ENCODE data around the gene CD33.
"Not testable (repeated sequence)": the region's sequence is repeated elsewhere in the genome, so short reads cannot be mapped to it uniquely, and the experiment has no call there.

The CD33 gene

DNA sequence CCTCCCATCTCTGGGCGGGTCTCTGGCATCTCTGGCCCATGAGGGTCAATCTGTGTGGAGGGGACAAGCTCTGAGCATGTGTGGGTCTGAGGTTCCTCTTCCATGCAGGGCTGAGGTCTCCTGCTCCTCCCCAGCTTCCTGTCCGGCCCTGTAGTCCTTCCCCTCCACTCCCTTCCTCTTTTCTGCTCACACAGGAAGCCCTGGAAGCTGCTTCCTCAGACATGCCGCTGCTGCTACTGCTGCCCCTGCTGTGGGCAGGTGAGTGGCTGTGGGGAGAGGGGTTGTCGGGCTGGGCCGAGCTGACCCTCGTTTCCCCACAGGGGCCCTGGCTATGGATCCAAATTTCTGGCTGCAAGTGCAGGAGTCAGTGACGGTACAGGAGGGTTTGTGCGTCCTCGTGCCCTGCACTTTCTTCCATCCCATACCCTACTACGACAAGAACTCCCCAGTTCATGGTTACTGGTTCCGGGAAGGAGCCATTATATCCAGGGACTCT, at the start of gene CD33:
TSS of gene CD33 (plus strand) at position 183 of the 496 bp plus-strand sequence. CDS start at position 222, 39 bp downstream.
- H3K4me3 ChIP-seq (replicated peaks; ENCODE audit: low read depth, low read length); DNase-seq (ENCODE audit: extremely low read depth, low read depth): not testable (repeated sequence)

DNA sequence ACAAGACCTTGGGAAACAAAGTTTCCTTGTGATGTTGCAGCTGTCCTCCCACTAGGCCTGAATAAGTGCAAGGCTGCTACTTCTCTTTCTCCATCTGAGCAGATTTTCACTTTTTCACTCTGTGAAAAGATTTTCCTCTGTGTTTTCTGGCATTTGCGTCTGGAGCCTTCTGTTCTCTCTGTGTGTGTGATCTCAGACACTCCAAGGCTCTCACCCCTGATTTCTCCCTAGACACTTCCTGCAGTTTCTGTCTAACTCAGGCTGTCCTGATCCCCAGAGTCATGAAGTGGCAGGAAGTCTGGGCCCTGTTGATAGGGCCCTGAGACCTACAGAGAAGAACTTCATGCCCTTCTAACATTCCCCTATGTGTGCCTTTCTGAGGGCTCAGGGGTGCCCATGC, 45.6 kb upstream of the CD33 start:
- TF ChIP-seq, protein P1, sequence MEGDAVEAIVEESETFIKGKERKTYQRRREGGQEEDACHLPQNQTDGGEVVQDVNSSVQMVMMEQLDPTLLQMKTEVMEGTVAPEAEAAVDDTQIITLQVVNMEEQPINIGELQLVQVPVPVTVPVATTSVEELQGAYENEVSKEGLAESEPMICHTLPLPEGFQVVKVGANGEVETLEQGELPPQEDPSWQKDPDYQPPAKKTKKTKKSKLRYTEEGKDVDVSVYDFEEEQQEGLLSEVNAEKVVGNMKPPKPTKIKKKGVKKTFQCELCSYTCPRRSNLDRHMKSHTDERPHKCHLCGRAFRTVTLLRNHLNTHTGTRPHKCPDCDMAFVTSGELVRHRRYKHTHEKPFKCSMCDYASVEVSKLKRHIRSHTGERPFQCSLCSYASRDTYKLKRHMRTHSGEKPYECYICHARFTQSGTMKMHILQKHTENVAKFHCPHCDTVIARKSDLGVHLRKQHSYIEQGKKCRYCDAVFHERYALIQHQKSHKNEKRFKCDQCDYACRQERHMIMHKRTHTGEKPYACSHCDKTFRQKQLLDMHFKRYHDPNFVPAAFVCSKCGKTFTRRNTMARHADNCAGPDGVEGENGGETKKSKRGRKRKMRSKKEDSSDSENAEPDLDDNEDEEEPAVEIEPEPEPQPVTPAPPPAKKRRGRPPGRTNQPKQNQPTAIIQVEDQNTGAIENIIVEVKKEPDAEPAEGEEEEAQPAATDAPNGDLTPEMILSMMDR (IDR thresholded peaks at IDR 0.05; ENCODE audit: low read depth, low read length, missing control alignments) = no peak

DNA sequence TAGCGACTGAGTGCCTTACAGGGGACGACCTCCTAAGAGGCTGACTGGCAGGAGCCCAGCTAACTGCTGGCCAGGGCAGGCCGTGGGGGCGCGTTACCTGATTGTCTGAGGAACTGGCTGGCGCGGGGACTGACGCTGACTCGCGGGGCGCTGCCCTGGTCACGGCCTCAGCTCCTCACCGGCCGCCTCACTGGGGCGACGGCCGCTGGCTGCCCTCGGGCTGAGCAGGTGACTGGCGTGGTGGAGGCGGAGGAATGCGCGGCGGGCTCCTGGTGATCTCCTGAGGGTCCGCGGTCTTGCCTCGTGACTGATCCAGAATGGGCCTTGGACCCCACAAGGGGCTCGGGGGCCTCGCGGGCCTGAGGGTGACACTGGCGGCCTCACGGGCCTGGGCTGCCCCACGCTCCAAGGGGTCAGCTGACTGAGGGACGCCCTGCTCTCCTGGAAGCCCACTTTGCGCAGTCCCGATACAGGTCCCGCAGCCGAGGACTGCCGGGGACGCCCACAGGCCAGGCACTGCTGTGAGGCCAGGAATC, 43.4 kb upstream of the CD33 start:
- H3K4me3 ChIP-seq (replicated peaks; ENCODE audit: low read depth, low read length) = no peak overlapping the region
- TF ChIP-seq, protein P1 (IDR thresholded peaks at IDR 0.05; ENCODE audit: low read depth, low read length, missing control alignments) = no peak
- no peak for DNase-seq (ENCODE audit: extremely low read depth, low read depth)

More for the DNA sequence above, 45.6 kb upstream of the CD33 start:
- no peak overlapping the region for H3K4me3 ChIP-seq (replicated peaks; ENCODE audit: low read depth, low read length)
- no peak for DNase-seq (ENCODE audit: extremely low read depth, low read depth)

DNA sequence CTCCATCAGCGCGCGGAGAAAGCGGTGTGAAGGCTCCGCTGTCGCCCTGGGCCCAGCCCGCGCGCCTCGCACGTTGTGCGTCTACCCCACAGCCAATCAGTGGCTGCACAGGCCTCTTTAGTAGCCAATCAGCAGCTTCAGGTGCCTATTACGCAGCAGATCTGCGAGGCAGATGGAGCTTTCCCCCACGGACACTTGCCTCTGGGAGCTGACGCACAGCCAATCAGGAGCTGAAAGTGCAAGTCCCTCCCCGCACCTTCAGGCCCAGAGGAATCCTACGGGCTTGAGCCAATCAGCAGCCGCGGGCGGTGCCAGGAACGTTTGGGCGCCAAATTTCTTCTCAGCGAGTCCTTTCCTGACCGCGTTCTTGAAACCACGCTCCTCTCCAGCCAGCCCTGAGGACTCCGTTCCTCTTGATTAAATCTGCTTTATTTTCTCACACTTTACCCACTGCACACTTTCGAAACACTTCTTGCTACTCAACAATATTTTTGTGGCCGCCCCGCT, 42.9 kb upstream of the CD33 start:
- DNase-seq (ENCODE audit: extremely low read depth, low read depth) = no peak
- no peak overlapping the region for H3K4me3 ChIP-seq (replicated peaks; ENCODE audit: low read depth, low read length)
- TF ChIP-seq, protein P1 (IDR thresholded peaks at IDR 0.05; ENCODE audit: low read depth, low read length, missing control alignments) = no peak

DNA sequence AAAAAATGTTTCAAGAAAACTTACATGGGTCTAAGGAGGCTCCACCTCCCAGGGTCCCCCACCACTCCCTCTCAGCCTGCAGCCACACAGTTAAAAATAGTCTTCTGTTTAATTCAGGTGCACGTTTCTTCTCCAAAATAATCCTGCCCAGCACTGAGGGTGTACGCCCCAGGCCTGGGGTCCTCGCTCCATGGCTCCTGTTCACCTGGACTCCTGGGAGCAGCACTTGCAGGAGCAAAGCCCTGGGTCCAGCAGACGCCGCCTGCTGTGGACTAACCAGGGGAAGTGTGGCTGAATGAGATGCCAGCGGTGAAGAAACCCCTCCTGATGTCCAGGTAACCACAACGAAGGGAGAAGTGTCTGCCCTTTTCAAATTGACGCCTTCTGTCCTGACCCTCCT, 41.3 kb upstream of the CD33 start:
- TF ChIP-seq, protein P1 (IDR thresholded peaks at IDR 0.05; ENCODE audit: low read depth, low read length, missing control alignments) = no peak

DNA sequence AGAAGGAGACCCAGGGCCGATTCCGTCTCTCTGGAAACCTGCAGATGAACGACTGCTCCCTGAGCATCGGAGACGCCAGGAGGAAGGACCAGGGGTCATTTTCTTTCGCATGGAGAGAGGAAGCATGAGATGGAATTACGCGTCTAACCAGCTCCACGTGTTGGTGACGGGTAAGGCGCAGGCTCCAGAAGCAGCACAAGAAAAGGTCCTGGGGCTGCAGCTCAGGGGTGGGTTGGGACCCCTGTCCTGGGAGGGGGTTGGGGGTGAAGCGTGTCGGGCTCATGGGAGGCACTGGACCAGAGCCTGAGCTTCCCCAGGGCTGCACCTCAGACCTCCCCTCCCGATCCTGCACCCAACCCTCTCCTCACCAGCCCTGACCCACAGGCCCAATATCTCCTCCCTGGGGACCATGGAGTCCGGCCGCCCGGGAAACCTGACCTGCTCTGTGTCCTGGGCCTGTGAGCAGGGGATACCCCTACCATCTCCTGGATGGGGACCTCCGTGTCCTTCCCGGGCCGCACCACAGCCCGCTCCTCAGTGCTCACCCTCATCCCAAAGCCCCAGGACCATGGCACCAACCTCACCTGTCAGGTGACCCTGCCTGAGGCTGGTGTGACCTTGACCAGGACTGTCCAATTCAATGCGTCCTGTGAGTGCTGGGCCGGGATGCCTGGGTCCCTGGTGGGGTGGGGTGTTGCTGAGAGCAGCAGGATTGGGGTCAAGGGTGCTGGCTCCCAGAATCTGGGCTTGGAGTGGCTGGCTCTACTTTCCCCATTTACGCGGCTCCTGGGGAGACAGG, 39.6 kb upstream of the CD33 start:
- TF ChIP-seq, protein P1 (IDR thresholded peaks at IDR 0.05; ENCODE audit: low read depth, low read length, missing control alignments) = no peak

More for the DNA sequence above, 41.3 kb upstream of the CD33 start:
- DNase-seq (ENCODE audit: extremely low read depth, low read depth) = no peak
- H3K4me3 ChIP-seq (replicated peaks; ENCODE audit: low read depth, low read length) = no peak overlapping the region

DNA sequence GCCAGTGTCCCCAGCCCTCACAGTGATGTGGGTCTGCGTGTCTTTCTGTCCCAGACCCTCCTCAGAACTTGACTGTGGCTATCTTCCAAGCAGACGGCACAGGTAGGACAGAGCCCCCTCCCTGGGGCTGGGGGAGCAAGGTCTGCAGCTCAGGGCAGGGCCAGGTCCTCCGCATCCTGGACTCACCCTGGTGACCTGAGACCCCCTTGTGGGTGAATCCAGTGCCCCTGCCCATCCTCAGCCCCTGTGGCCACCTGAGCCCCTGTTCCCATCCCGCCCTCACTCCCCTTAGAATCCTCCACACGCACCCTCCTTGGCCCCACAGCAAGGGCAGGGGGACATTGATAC, 39.0 kb upstream of the CD33 start:
- TF ChIP-seq, protein P1 (IDR thresholded peaks at IDR 0.05; ENCODE audit: low read depth, low read length, missing control alignments) = no peak
- no peak overlapping the region for H3K4me3 ChIP-seq (replicated peaks; ENCODE audit: low read depth, low read length)
- DNase-seq (ENCODE audit: extremely low read depth, low read depth) = no peak

More for the DNA sequence above, 39.6 kb upstream of the CD33 start:
- DNase-seq (ENCODE audit: extremely low read depth, low read depth) = no peak
- H3K4me3 ChIP-seq (replicated peaks; ENCODE audit: low read depth, low read length) = no peak overlapping the region
